ENCODE results near the gene DPH6.

DNA sequence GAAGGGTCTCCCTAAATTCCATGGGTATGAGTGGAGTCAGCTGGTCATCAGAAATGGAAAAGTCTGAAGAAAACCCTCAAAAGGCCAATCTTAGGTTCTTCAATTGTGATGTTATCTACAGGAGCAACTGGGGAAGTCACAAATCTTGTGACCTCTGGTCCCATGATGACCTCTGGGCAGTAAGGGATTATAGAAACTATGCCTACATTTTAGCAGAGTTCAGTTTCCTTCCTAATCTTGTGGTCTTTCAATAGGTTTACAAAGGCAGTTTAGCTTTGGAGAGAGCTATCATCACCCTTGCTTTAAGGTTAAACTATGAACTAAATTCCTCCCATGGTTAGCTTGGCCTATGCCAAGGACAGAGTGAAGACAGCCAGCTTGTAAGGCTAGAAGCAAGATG lies 225.1 kb downstream of the DPH6 start:
- TF ChIP-seq, protein P1, sequence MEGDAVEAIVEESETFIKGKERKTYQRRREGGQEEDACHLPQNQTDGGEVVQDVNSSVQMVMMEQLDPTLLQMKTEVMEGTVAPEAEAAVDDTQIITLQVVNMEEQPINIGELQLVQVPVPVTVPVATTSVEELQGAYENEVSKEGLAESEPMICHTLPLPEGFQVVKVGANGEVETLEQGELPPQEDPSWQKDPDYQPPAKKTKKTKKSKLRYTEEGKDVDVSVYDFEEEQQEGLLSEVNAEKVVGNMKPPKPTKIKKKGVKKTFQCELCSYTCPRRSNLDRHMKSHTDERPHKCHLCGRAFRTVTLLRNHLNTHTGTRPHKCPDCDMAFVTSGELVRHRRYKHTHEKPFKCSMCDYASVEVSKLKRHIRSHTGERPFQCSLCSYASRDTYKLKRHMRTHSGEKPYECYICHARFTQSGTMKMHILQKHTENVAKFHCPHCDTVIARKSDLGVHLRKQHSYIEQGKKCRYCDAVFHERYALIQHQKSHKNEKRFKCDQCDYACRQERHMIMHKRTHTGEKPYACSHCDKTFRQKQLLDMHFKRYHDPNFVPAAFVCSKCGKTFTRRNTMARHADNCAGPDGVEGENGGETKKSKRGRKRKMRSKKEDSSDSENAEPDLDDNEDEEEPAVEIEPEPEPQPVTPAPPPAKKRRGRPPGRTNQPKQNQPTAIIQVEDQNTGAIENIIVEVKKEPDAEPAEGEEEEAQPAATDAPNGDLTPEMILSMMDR (IDR thresholded peaks at IDR 0.05; ENCODE audit: low read depth, low read length) = no peak
- no peak for TF ChIP-seq EZH2phosphoT487 (IDR thresholded peaks at IDR 0.05; ENCODE audit: low read depth)
